MCF 10A (cell line): ENCODE data around the gene AGAP1. TPM values are rescaled to one million over a fixed set of nuclear protein-coding genes. Genes with fewer than 3 reads are reported as not detected.

Source experiments
- BruUV-seq: library from RNA; stranded (reverse); fragments of 400-500 nt; replicated peaks from 2 replicates; lab custom pipeline; 2021; lab: Mats Ljungman, UMichigan
- CTCF ChIA-PET: fragments of 300-600 bp; sonication (Branson Sonifier 250); formaldehyde crosslinking; extraction: SDS; loops from one replicate; lab custom pipeline; 2021; ENCODE audit warnings: antibody characterized with exemption, inconsistent platforms; lab: Yijun Ruan, JAX
- POLR2A ChIA-PET: fragments of 300-600, 350-650 bp; sonication (Branson Sonifier 250); formaldehyde crosslinking; extraction: SDS; loops from one replicate; lab custom pipeline; 2020; ENCODE audit warnings: antibody characterized with exemption, inconsistent platforms; lab: Yijun Ruan, JAX
- DNase-seq: peaks from one replicate; pipeline ENCODE4 v3.0.0-alpha.2; 2018; ENCODE audit not compliant: unreplicated experiment
- H3K27ac Mint-ChIP-seq: one replicate; pipeline ENCODE4 v1.8.0; 2022; ENCODE audit warnings: mild to moderate bottlenecking, low read depth, mixed read lengths; ENCODE audit not compliant: unreplicated experiment
- H3K27me3 Mint-ChIP-seq: one replicate; pipeline ENCODE4 v1.8.0; 2022; ENCODE audit warnings: mixed read lengths; ENCODE audit not compliant: insufficient read depth, unreplicated experiment
- H3K36me3 Mint-ChIP-seq: one replicate; pipeline ENCODE4 v1.8.0; 2022; ENCODE audit warnings: mild to moderate bottlenecking, moderate library complexity, mixed read lengths; ENCODE audit not compliant: insufficient read depth, unreplicated experiment
- H3K4me1 Mint-ChIP-seq: one replicate; pipeline ENCODE4 v1.8.0; 2022; ENCODE audit warnings: mixed read lengths; ENCODE audit not compliant: insufficient read depth, unreplicated experiment
- H3K4me3 Mint-ChIP-seq: one replicate; pipeline ENCODE4 v1.8.0; 2022; ENCODE audit warnings: mild to moderate bottlenecking, moderate library complexity, mixed read lengths; ENCODE audit not compliant: unreplicated experiment
- H3K9me3 Mint-ChIP-seq: one replicate; pipeline ENCODE4 v1.8.0; 2022; ENCODE audit warnings: mixed read lengths; ENCODE audit not compliant: unreplicated experiment
- CTCF ChIP-seq: fragments of 200-600 bp; IDR thresholded peaks from one replicate; pipeline ENCODE4 v1.8.0; 2022; ENCODE audit warnings: antibody characterized with exemption, mild to moderate bottlenecking; ENCODE audit not compliant: unreplicated experiment
- intact Hi-C: fragments of 100-400 bp; cut with micrococcal nuclease; formaldehyde crosslinking; loops from 2 replicates; pipeline ENCODE4 v1.14.1; 2022
- total RNA-seq: library from RNA; stranded (reverse); gene quantifications from 2 replicates; pipeline ENCODE4 v1.2.3, GENCODE V29; 2022

Gene AGAP1
- total RNA-seq, 1 experiment from 2014 or later = 41.3 TPM

- no peak for DNase-seq
- H3K27ac Mint-ChIP-seq = no peak overlapping the region
- H3K4me1 Mint-ChIP-seq = peaks cover 7% of the 10 kb centered on the region
- no peak overlapping the region for H3K4me3 Mint-ChIP-seq
- H3K36me3 Mint-ChIP-seq = no peaks in the 10 kb centered on the region
- no TSS peak for BruUV-seq
- CTCF ChIA-PET = interaction anchor here (1.0 to 2.3 kb wide), 3 partner anchors 15 to 130 kb away, joined by 4 to 15 read pairs (median 4); no protein-coding TSS in a partner anchor
- TF ChIP-seq CTCF = no peak
- H3K27me3 Mint-ChIP-seq = no peaks in the 10 kb centered on the region
- H3K9me3 Mint-ChIP-seq = no peaks in the 10 kb centered on the region
- intact Hi-C loops = no loop called here
- POLR2A ChIA-PET = no interaction called here
Measured at GRCh38 chr2:235610696-235611257, 116.9 kb downstream of the AGAP1 start.

- Mint-ChIP-seq H3K4me3 (no peak overlapping the region), H3K36me3 (no peaks in the 10 kb centered on the region), H3K27me3 (no peaks in the 10 kb centered on the region), H3K9me3 (no peaks in the 10 kb centered on the region), H3K27ac (no peak overlapping the region), H3K4me1 (peaks cover 7% of the 10 kb centered on the region)
- CTCF ChIA-PET = interaction anchor here (2.3 kb wide), 1 partner anchor 16 kb away, joined by 15 read pairs; no protein-coding TSS in a partner anchor
- no peak for DNase-seq
- no peak for TF ChIP-seq CTCF
- POLR2A ChIA-PET = no interaction called here
- no TSS peak for BruUV-seq
- intact Hi-C loops = no loop called here
Measured at GRCh38 chr2:235611349-235611748, 117.5 kb downstream of the AGAP1 start.

GRCh38 chr2:235611756-235612155 is 117.9 kb downstream of the AGAP1 start:
- no peak for DNase-seq
- Mint-ChIP-seq H3K36me3 (no peaks in the 10 kb centered on the region), H3K27me3 (no peaks in the 10 kb centered on the region), H3K4me3 (no peak overlapping the region), H3K9me3 (no peaks in the 10 kb centered on the region), H3K4me1 (peaks cover 7% of the 10 kb centered on the region), H3K27ac (no peak overlapping the region)
- intact Hi-C loops = no loop called here
- ChIA-PET POLR2A (no interaction called here), CTCF (interaction anchor here (1.5 to 2.3 kb wide), 2 partner anchors 16 to 18 kb away, joined by 3 to 15 read pairs; no protein-coding TSS in a partner anchor)
- BruUV-seq = no TSS peak
- TF ChIP-seq CTCF = no peak

GRCh38 chr2:235612181-235612950 is 118.5 kb downstream of the AGAP1 start:
- Mint-ChIP-seq H3K36me3 (no peaks in the 10 kb centered on the region), H3K9me3 (no peaks in the 10 kb centered on the region), H3K27ac (no peak overlapping the region), H3K4me3 (no peak overlapping the region), H3K4me1 (peaks cover 7% of the 10 kb centered on the region), H3K27me3 (no peaks in the 10 kb centered on the region)
- ChIA-PET CTCF (interaction anchor here (1.1 to 1.5 kb wide), 4 partner anchors 17 to 476 kb away, joined by 3 to 11 read pairs (median 4); no protein-coding TSS in a partner anchor), POLR2A (no interaction called here)
- BruUV-seq = no TSS peak
- intact Hi-C loops = no loop called here
- DNase-seq = no peak
- TF ChIP-seq CTCF = no peak
